H1 (cell line): ENCODE measurements around the gene MS4A18. TPM values are rescaled to one million over a fixed set of nuclear protein-coding genes. Genes with fewer than 3 reads are reported as not detected.

Experiments
- ASH2L ChIP-seq: fragments of 200-600, 300-600 bp; sonication (generic); IDR thresholded peaks from one replicate; pipeline ENCODE4 v1.7.1; 2017; ENCODE audit warnings: low read length
- CEBPB ChIP-seq: IDR thresholded peaks from 2 replicates; pipeline ENCODE4 v1.6.1; 2012; ENCODE audit warnings: low read depth, low read length
- CTBP2 ChIP-seq: IDR thresholded peaks from 2 replicates; pipeline ENCODE4 v1.7.0; 2011; ENCODE audit warnings: borderline replicate concordance, mild to moderate bottlenecking, moderate library complexity, mixed read lengths, low read length; ENCODE audit not compliant: insufficient read depth, insufficient read length
- GABPA ChIP-seq: IDR thresholded peaks from 2 replicates; pipeline ENCODE4 v1.6.1; 2011; ENCODE audit warnings: mild to moderate bottlenecking, low read length, moderate library complexity, borderline replicate concordance; ENCODE audit not compliant: insufficient read depth
- GTF2F1 ChIP-seq: IDR thresholded peaks from 2 replicates; pipeline ENCODE4 v1.6.1; 2012; ENCODE audit warnings: low read depth, low read length, improper control_type of control experiment, borderline replicate concordance
- JUND ChIP-seq: IDR thresholded peaks from 2 replicates; pipeline ENCODE4 v1.6.1; 2011; ENCODE audit warnings: mild to moderate bottlenecking, improper control_type of control experiment, low read length
- RNF2 ChIP-seq: fragments of 200-900, 300-1000 bp; sonication (generic); IDR thresholded peaks from 2 replicates; pipeline ENCODE4 v1.7.1; 2016; ENCODE audit warnings: borderline replicate concordance, low read depth, mild to moderate bottlenecking, antibody characterized with exemption, low read length; ENCODE audit not compliant: poor library complexity, severe bottlenecking; ENCODE audit errors: missing control alignments
- SP2 ChIP-seq: IDR thresholded peaks from 2 replicates; pipeline ENCODE4 v1.6.1; 2012; ENCODE audit warnings: mild to moderate bottlenecking, low read length, inconsistent platforms
- SP4 ChIP-seq: IDR thresholded peaks from 2 replicates; pipeline ENCODE4 v1.6.1; 2012; ENCODE audit warnings: low read length, inconsistent platforms
- TEAD4 ChIP-seq: IDR thresholded peaks from 2 replicates; pipeline ENCODE4 v1.6.1; 2012; ENCODE audit warnings: low read depth, low read length, inconsistent platforms, mixed read lengths
- polyA plus RNA-seq, 7 experiments: library from polyadenylated mRNA; depleted of rRNA in 3 of 7; stranded (reverse) in 5 of 7; unstranded in 2 of 7; fragments of >200 nt in 5 of 7; fragments of 200-250 nt in 2 of 7; gene quantifications; 1 replicate in 5 of 7; 2 replicates in 1 of 7; 4 replicates in 1 of 7; pipeline versions ENCODE4 v1.2.1 to v1.2.3, GENCODE V29; 2011 to 2013; ENCODE audit warnings: missing spikeins in 2 of 7, mixed read lengths in 2 of 7
- total RNA-seq: library from RNA; stranded (reverse); fragmentation: NEBNext Ultra II Directional; extraction: Animal tissue kit (Norgen Biotek cat#: 25700); gene quantifications from 2 replicates; pipeline ENCODE4 v1.2.1, GENCODE V29; 2021

Gene MS4A18
- total and polyA plus RNA-seq, 2 of the 8 experiments (the other 6 are each of a cell fraction or from before 2014, with no cell fraction given): not detected

GRCh38 chr11:60748225-60748624, 23.7 kb downstream of the MS4A18 start (continued):
- TF ChIP-seq SP4 (no peak), GABPA (no peak), TEAD4 (no peak), JUND (no peak), GTF2F1 (no peak), SP2 (no peak), RNF2 (no peak), CTBP2 (no peak), CEBPB (no peak), ASH2L (no peak)
